Measurements from ENCODE around the gene SPRYD4.

The SPRYD4 gene

DNA sequence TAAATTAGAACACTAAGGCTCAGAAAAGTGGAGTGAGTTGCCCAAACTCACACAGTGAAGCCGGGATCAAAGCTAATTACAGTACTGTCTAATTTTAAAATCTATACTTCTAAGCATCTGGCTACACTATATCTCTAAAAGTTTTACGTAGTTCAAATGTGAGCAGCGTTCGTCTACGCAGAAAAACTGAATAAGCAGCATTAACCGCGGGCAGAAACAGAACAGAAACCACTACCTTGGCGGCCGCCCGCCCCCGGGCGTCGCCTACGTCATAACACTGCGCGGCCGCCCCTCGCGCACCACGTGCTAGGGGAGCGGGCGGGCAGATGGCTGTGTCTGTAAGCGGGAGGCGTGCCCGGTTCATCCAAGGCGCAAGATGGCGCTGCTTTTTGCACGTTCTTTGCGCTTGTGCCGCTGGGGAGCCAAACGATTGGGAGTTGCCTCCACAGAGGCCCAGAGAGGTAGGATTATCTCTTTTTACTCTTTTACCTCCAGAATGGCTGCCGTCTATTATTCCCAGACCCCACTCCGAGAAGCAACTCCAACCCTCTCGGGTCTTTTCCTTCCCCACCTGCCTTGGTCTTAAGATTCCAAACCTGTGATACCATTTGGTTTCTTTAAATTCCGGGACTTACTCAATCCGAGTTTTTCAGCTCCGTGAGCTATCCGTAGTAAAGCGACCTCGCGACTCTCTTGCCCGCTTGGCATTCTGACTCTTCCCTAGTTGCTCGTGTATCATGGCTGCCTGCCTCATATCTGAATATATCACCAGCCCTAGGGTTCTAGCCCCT is at the start of gene SPRYD4:
Gene SPRYD4 (plus strand): TSS at position 363 of the 791 bp plus-strand sequence. CDS start 14 bp downstream, at position 377.
- TF ChIP-seq, protein P1, sequence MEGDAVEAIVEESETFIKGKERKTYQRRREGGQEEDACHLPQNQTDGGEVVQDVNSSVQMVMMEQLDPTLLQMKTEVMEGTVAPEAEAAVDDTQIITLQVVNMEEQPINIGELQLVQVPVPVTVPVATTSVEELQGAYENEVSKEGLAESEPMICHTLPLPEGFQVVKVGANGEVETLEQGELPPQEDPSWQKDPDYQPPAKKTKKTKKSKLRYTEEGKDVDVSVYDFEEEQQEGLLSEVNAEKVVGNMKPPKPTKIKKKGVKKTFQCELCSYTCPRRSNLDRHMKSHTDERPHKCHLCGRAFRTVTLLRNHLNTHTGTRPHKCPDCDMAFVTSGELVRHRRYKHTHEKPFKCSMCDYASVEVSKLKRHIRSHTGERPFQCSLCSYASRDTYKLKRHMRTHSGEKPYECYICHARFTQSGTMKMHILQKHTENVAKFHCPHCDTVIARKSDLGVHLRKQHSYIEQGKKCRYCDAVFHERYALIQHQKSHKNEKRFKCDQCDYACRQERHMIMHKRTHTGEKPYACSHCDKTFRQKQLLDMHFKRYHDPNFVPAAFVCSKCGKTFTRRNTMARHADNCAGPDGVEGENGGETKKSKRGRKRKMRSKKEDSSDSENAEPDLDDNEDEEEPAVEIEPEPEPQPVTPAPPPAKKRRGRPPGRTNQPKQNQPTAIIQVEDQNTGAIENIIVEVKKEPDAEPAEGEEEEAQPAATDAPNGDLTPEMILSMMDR (IDR thresholded peaks at IDR 0.05), result no peak
- peak within 1 kb of the TSS; percentile 70 for H3K4me3 ChIP-seq
- peak within 1 kb of the TSS; percentile 73 for H3K27ac ChIP-seq
- DNase-seq (ENCODE audit: low spot score), result peak; percentile 92

DNA sequence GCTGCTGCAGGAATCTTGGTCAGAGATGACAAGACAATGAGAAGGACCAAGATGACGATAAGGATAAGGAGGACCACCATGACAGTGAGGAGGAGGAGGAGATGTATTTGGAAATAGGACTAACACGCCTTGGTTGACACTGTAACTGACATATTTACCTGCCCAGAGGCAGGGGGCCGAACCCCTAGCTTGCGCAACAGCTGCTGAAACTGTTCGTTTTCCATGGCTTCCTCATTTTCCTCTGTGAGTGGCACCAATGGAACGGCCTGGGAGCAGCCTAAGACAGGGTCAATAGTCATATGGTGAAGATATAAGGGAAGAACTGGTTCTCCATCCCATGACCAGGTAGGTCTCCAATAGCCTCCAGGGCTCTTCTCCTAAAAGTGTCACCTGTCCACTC is 48.0 kb upstream of the SPRYD4 start:
- no peak for DNase-seq (ENCODE audit: low spot score)
- TF ChIP-seq, protein P1 (IDR thresholded peaks at IDR 0.05), result no peak

DNA sequence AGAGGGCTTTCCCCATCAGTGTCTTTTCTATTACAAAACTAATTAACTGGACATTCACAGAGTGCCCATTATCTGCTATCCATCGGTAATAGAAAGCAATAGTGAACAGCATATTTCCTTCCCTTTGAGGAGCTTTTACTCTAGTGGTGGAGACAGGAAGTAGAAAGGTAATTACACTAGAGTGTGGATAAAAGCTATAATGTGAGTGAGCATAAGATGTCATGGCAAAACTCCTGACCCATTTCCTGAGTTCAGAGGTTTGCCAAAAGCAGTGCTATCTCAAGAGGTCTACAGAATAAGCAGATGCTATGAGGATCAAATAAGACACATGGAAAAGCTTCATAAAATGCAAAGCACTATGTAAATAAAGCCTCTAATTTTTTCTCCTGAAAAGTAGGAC is 43.2 kb upstream of the SPRYD4 start:
- no peak overlapping the region for H3K4me3 ChIP-seq
- DNase-seq (ENCODE audit: low spot score), result no peak
- TF ChIP-seq, protein P1 (IDR thresholded peaks at IDR 0.05), result no peak
- no peak overlapping the region for H3K27ac ChIP-seq

More for the DNA sequence above, 48.0 kb upstream of the SPRYD4 start:
- no peak overlapping the region for H3K4me3 ChIP-seq
- no peak overlapping the region for H3K27ac ChIP-seq

DNA sequence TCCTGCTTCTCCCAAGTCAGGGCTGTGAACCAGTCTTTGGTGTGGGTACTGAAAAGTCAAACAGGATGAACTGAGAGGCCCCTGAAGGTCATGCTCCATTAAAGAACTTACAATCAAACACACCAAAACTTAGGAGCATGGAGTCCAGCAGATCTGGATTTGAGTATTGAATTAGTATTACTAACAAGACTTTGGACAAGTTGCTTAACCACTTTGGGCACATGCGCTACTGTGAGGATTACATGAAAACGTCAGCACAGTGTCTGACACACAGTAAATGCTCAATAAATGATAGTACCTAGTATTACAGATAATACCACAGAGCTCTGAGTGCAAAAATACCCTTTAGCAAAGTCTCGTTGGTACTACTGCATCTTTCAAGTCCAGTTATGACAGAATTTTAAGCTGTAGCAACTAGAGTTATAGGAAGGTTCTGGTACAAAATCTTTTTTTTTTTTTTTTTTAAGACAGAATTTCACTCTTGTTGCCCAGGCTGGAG is 42.4 kb upstream of the SPRYD4 start:
- Histone ChIP-seq H3K27ac (no peak overlapping the region), H3K4me3 (no peak overlapping the region)
- TF ChIP-seq, protein P1 (IDR thresholded peaks at IDR 0.05), result no peak
- no peak for DNase-seq (ENCODE audit: low spot score)

DNA sequence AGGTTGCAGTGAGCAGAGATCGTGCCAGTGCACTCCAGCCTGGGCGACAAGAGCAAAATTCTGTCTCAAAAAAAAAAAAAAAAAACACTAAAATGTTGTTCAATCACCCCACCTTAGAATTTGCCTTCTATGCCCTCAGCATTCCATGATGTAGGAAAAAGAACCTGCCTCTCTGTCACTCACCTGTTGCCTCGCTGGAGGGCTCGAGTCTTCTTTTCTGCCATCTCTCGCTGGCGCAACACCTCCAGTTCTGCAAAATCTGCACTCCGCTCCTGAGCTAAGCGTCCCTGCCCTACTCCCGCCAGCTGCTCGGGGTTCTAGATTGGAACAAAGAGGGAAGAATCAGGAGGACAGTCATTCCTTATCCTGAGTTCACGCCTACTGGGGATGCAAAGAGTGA is 37.1 kb upstream of the SPRYD4 start:
- TF ChIP-seq, protein P1 (IDR thresholded peaks at IDR 0.05), result no peak
- DNase-seq (ENCODE audit: low spot score), result no peak
- Histone ChIP-seq H3K4me3 (no peak overlapping the region), H3K27ac (no peak overlapping the region)

DNA sequence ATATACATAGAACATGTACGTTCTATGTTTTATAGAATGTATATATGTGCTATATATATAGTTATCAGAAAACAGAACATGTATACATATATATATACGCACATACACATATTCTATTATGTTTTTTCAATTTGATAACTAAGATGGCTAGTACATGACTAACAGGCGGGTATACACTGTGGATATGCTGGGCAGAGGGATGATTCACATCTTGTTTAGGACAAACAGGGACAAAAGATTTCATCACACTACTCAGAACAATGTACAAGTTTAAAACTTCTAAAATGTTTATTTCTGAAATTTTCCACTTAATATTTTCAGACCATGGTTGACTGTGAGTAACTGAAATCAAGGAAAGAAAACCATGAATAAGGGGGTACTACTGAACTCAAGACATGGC is 36.5 kb upstream of the SPRYD4 start:
- H3K4me3 ChIP-seq, result no peak overlapping the region
- TF ChIP-seq, protein P1 (IDR thresholded peaks at IDR 0.05), result no peak

DNA sequence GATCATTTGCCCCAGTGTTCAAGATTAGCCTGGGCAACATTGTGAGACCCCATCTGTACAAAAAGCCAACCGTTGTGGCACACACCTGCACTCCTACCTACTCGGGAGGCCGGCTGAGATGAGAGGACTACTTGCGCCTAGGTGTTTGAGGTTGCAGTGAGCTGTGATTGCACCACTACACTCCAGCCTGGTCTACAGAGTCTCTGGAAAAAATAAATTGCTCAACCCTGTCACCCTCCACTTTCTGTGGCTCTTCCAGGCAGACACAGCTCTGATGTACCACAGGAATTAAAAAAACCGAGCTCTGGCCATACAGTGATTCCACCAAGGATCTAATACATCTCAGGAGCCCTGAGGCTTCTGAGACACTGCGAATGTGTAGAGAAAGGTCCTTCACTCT is 33.5 kb upstream of the SPRYD4 start:
- TF ChIP-seq, protein P1 (IDR thresholded peaks at IDR 0.05), result no peak
- Histone ChIP-seq H3K4me3 (no peak overlapping the region), H3K27ac (no peak overlapping the region)

More for the DNA sequence above, 36.5 kb upstream of the SPRYD4 start:
- H3K27ac ChIP-seq, result no peak overlapping the region
- no peak for DNase-seq (ENCODE audit: low spot score)

More for the DNA sequence above, 33.5 kb upstream of the SPRYD4 start:
- DNase-seq (ENCODE audit: low spot score), result no peak

All from coronary artery (tissue), 2 donors.